Osteoblast (primary cell): Measurements from ENCODE around the gene RBM4. TPM values are rescaled to one million over a fixed set of nuclear protein-coding genes. Genes with fewer than 3 reads are reported as not detected.
A peak's percentile ranks its signal among the peaks of the same experiment; 100 is the strongest.

Experiments
- DNase-seq: peaks from one replicate; pipeline ENCODE4 v3.0.0; 2011; ENCODE audit warnings: low spot score, mixed read lengths; ENCODE audit not compliant: insufficient read length; ENCODE audit errors: missing footprints
- H2AFZ ChIP-seq: 2 replicates; pipeline ENCODE4 v1.6.0; 2011; ENCODE audit warnings: mild to moderate bottlenecking, low read length
- H3K27ac ChIP-seq: 2 replicates; pipeline ENCODE4 v1.5.1; 2011; ENCODE audit warnings: mild to moderate bottlenecking, low read depth, low read length, moderate library complexity
- H3K27me3 ChIP-seq: 2 replicates; pipeline ENCODE4 v1.6.0; 2012; ENCODE audit warnings: mild to moderate bottlenecking, control low read depth, inconsistent platforms, low read length, moderate library complexity; ENCODE audit not compliant: insufficient read depth
- H3K36me3 ChIP-seq: 2 replicates; pipeline ENCODE4 v1.5.1; 2011; ENCODE audit warnings: mild to moderate bottlenecking, low read length, control low read depth, moderate library complexity; ENCODE audit not compliant: insufficient read depth
- H3K4me1 ChIP-seq: 2 replicates; pipeline ENCODE4 v1.5.1; 2011; ENCODE audit warnings: mild to moderate bottlenecking, low read length, control low read depth, moderate library complexity; ENCODE audit not compliant: insufficient read depth
- H3K4me2 ChIP-seq: 2 replicates; pipeline ENCODE4 v1.6.0; 2011; ENCODE audit warnings: mild to moderate bottlenecking, low read length; ENCODE audit not compliant: insufficient read depth
- H3K4me3 ChIP-seq: fragments of 200-600 bp; sonication (generic); 3 replicates; pipeline ENCODE4 v1.5.1; 2012; ENCODE audit warnings: mild to moderate bottlenecking, low read length, inconsistent platforms; ENCODE audit not compliant: insufficient read depth
- H3K79me2 ChIP-seq: 2 replicates; pipeline ENCODE4 v1.6.0; 2012; ENCODE audit warnings: mild to moderate bottlenecking, low read length, control low read depth, inconsistent platforms; ENCODE audit not compliant: insufficient read depth
- H3K9me3 ChIP-seq: 2 replicates; pipeline ENCODE4 v1.5.1; 2011; ENCODE audit warnings: low read depth, low read length, control low read depth
- H4K20me1 ChIP-seq: 2 replicates; pipeline ENCODE4 v1.6.0; 2012; ENCODE audit warnings: mild to moderate bottlenecking, low read length, control low read depth; ENCODE audit not compliant: insufficient read depth
- CTCF ChIP-seq: IDR thresholded peaks from 2 replicates; pipeline ENCODE4 v1.5.1; 2011; ENCODE audit warnings: mild to moderate bottlenecking, low read depth, low read length, moderate library complexity; ENCODE audit errors: extremely low read depth
- total RNA-seq: library from RNA; depleted of rRNA; stranded (reverse); fragments of >200 nt; gene quantifications from 2 replicates; pipeline ENCODE4 v1.2.3, GENCODE V29; 2012

RBM4 gene
- total RNA-seq, 1 donor = 84.0 TPM

GRCh38 chr11:66631883-66632282 lies 6.6 kb upstream of the RBM4 start:
- DNase-seq = no peak
- H3K27me3 ChIP-seq = no peaks in the 10 kb centered on the region
- H2AFZ ChIP-seq = no peak overlapping the region
- no peak for TF ChIP-seq CTCF
- H3K9me3 ChIP-seq = no peaks in the 10 kb centered on the region
- no peak overlapping the region for H3K4me2 ChIP-seq
- H3K27ac ChIP-seq = no peak overlapping the region
- peaks cover 100% of the 10 kb centered on the region for H3K79me2 ChIP-seq
- H3K4me1 ChIP-seq = no peaks in the 10 kb centered on the region
- peaks cover 71% of the 10 kb centered on the region for H3K36me3 ChIP-seq
- H4K20me1 ChIP-seq = peaks cover 54% of the 10 kb centered on the region
- no peak overlapping the region for H3K4me3 ChIP-seq

- peaks cover 48% of the 10 kb centered on the region for H4K20me1 ChIP-seq
These were observed 5.6 kb upstream of the RBM4 start for GRCh38 chr11:66632952-66633351.

GRCh38 chr11:66636411-66636810 lies 2.1 kb upstream of the RBM4 start:
- Histone ChIP-seq H4K20me1 (peaks cover 51% of the 10 kb centered on the region), H3K4me2 (no peak overlapping the region), H3K9me3 (no peaks in the 10 kb centered on the region), H3K79me2 (peaks cover 96% of the 10 kb centered on the region), H3K36me3 (peaks cover 48% of the 10 kb centered on the region), H2AFZ (no peak overlapping the region), H3K27ac (no peak overlapping the region), H3K27me3 (no peaks in the 10 kb centered on the region), H3K4me1 (peaks cover 29% of the 10 kb centered on the region), H3K4me3 (no peak overlapping the region)
- no peak for TF ChIP-seq CTCF
- no peak for DNase-seq

More at GRCh38 chr11:66632952-66633351, 5.6 kb upstream of the RBM4 start:
- Histone ChIP-seq H3K4me3 (no peak overlapping the region), H3K27me3 (no peaks in the 10 kb centered on the region), H2AFZ (no peak overlapping the region), H3K36me3 (peaks cover 60% of the 10 kb centered on the region), H3K4me1 (peaks cover 6% of the 10 kb centered on the region), H3K79me2 (peaks cover 100% of the 10 kb centered on the region), H3K9me3 (no peaks in the 10 kb centered on the region), H3K27ac (no peak overlapping the region), H3K4me2 (no peak overlapping the region)
- no peak for DNase-seq
- TF ChIP-seq CTCF = no peak

GRCh38 chr11:66637557-66638176 lies 836 bp upstream of the RBM4 start:
- Histone ChIP-seq H3K79me2 (peaks cover 96% of the 10 kb centered on the region), H4K20me1 (peaks cover 60% of the 10 kb centered on the region), H3K27ac (peak overlapping the region; percentile 94), H3K27me3 (no peaks in the 10 kb centered on the region), H3K4me1 (peaks cover 41% of the 10 kb centered on the region), H3K4me2 (peak overlapping the region; percentile 86), H3K36me3 (peaks cover 52% of the 10 kb centered on the region), H3K4me3 (peak overlapping the region; percentile 89), H2AFZ (peak overlapping the region; percentile 74), H3K9me3 (no peaks in the 10 kb centered on the region)
- DNase-seq = no peak
- no peak for TF ChIP-seq CTCF
